GM12878 (cell line): ENCODE results near the gene PPP1R1A. TPM values are rescaled to one million over a fixed set of nuclear protein-coding genes. Genes with fewer than 3 reads are reported as not detected.
A peak's percentile ranks its signal among the peaks of the same experiment; 100 is the strongest.

Experiments
- ATAC-seq: fragments of 200-7000 bp; cut with Tn5 transposase; 3 replicates; pipeline ENCODE4 v1.9.1; 2020; ENCODE audit warnings: mild to moderate bottlenecking, moderate library complexity
- BruUV-seq: library from RNA; stranded (reverse); fragments of 400-500 nt; replicated peaks from 2 replicates; lab custom pipeline; 2021; lab: Mats Ljungman, UMichigan
- CTCF ChIA-PET: fragments of 300-600 bp; sonication (Branson Sonifier 250); formaldehyde crosslinking; extraction: SDS; loops from one replicate; lab custom pipeline; 2021; ENCODE audit warnings: inconsistent platforms; lab: Yijun Ruan, JAX
- POLR2A ChIA-PET: fragments of 350-600 bp; formaldehyde crosslinking; extraction: SDS; loops from one replicate; lab custom pipeline; 2021; ENCODE audit warnings: inconsistent platforms; lab: Charles Lee
- RAD21 ChIA-PET: fragments of 300-600 bp; sonication (Branson Sonifier 250); formaldehyde crosslinking; loops from one replicate; lab custom pipeline; 2023; ENCODE audit warnings: antibody characterized with exemption; ENCODE audit not compliant: unreplicated experiment; lab: Charles Lee
- SMC1A ChIA-PET: fragments of 300-600 bp; sonication (Branson Sonifier 250); formaldehyde crosslinking; loops from one replicate; lab custom pipeline; 2023; ENCODE audit not compliant: unreplicated experiment, uncharacterized antibody; lab: Charles Lee
- DNase-seq: peaks from one replicate; pipeline ENCODE4 v3.0.0-alpha.2; 2011; ENCODE audit warnings: low read depth, low spot score
- FAIRE-seq: peaks from 3 replicates; lab custom pipeline; 2011; peaks lifted over from hg19 to GRCh38; lab: Jason Lieb, UNC
- H2AFZ ChIP-seq: 2 replicates; pipeline ENCODE4 v1.6.0; 2011; ENCODE audit warnings: low read depth, low read length, control low read depth; ENCODE audit not compliant: control insufficient read depth
- H3K27ac ChIP-seq: 2 replicates; pipeline ENCODE4 v1.5.1; 2011; ENCODE audit warnings: control low read depth; ENCODE audit not compliant: control insufficient read depth, insufficient read depth
- H3K27me3 ChIP-seq, 2 experiments: replicated peaks in 1 of 2; 2 replicates each; pipeline versions ENCODE4 v1.6.0 to v1.6.1; 2011; ENCODE audit warnings: low read length in 1 of 2; ENCODE audit not compliant: control insufficient read depth in 2 of 2, insufficient read depth in 2 of 2
- H3K36me3 ChIP-seq, 2 experiments: 2 replicates each; pipeline ENCODE4 v1.5.1; 2011; ENCODE audit warnings: low read length in 1 of 2; ENCODE audit not compliant: control insufficient read depth in 2 of 2, insufficient read depth in 2 of 2
- H3K4me1 ChIP-seq: 2 replicates; pipeline ENCODE4 v1.6.1; 2011; ENCODE audit warnings: mild to moderate bottlenecking, low read length, moderate library complexity, mixed read lengths; ENCODE audit not compliant: control insufficient read depth, insufficient read depth
- H3K4me2 ChIP-seq: 2 replicates; pipeline ENCODE4 v1.6.0; 2011; ENCODE audit warnings: control low read depth; ENCODE audit not compliant: control insufficient read depth, insufficient read depth
- H3K4me3 ChIP-seq: fragments of 200-600 bp; sonication (generic); 2 replicates; pipeline ENCODE4 v1.5.1; 2016
- H3K79me2 ChIP-seq: 2 replicates; pipeline ENCODE4 v1.6.0; 2011; ENCODE audit warnings: low read length; ENCODE audit not compliant: control insufficient read depth, insufficient read depth
- H3K9ac ChIP-seq: 2 replicates; pipeline ENCODE4 v1.8.0; 2011; ENCODE audit warnings: low read length, control low read depth, mixed read lengths; ENCODE audit not compliant: control insufficient read depth, insufficient read depth
- H3K9me3 ChIP-seq: replicated peaks from 3 replicates; pipeline ENCODE4 v1.5.1; 2011; ENCODE audit warnings: mild to moderate bottlenecking, low read length; ENCODE audit not compliant: control insufficient read depth, insufficient read depth
- H4K20me1 ChIP-seq: 2 replicates; pipeline ENCODE4 v1.6.0; 2011; ENCODE audit not compliant: control insufficient read depth, insufficient read depth
- ATF2 ChIP-seq: IDR thresholded peaks from 2 replicates; pipeline ENCODE4 v1.6.1; 2012; ENCODE audit warnings: low read length, inconsistent platforms
- CTCF ChIP-seq, 3 experiments: IDR thresholded peaks in 2 of 3; conservative IDR thresholded peaks in 1 of 3; 2 replicates each; pipeline ENCODE4 v1.5.1; 2011; ENCODE audit warnings: low read depth in 3 of 3, low read length in 3 of 3, mild to moderate bottlenecking in 3 of 3, control low read depth in 2 of 3, moderate library complexity in 2 of 3, inconsistent platforms in 1 of 3, mixed read lengths in 1 of 3; ENCODE audit not compliant: control insufficient read depth in 2 of 3, insufficient read depth in 1 of 3; ENCODE audit errors: extremely low read depth in 1 of 3
- HSF1 ChIP-seq: fragments of 150-350 bp; IDR thresholded peaks from 2 replicates; pipeline ENCODE4 v1.6.1; 2014; ENCODE audit warnings: mild to moderate bottlenecking, low read depth, low read length
- NR2F1 ChIP-seq: fragments of 450-650 bp; conservative IDR thresholded peaks from 2 replicates; pipeline ENCODE4 v1.6.1; 2017; ENCODE audit warnings: mild to moderate bottlenecking
- POLR2A ChIP-seq: IDR thresholded peaks from 2 replicates; pipeline ENCODE4 v1.6.1; 2011; ENCODE audit warnings: low read depth, mild to moderate bottlenecking, low read length
- RAD21 ChIP-seq: IDR thresholded peaks from 2 replicates; pipeline ENCODE4 v1.6.1; 2011; ENCODE audit warnings: mild to moderate bottlenecking, low read depth, low read length, moderate library complexity; ENCODE audit not compliant: insufficient read depth
- SIN3A ChIP-seq: IDR thresholded peaks from 2 replicates; pipeline ENCODE4 v1.6.1; 2012; ENCODE audit warnings: low read depth, low read length, improper control_type of control experiment
- SMAD1 ChIP-seq: fragments of 450-650 bp; IDR thresholded peaks from 2 replicates; pipeline ENCODE4 v1.6.1; 2018; ENCODE audit warnings: mild to moderate bottlenecking, low read depth; ENCODE audit not compliant: partially characterized antibody
- SREBF2 ChIP-seq: IDR thresholded peaks from 2 replicates; pipeline ENCODE4 v1.6.1; 2012; ENCODE audit warnings: mild to moderate bottlenecking, low read length
- ZNF384 ChIP-seq: IDR thresholded peaks from 2 replicates; pipeline ENCODE4 v1.6.1; 2012; ENCODE audit warnings: low read depth, mild to moderate bottlenecking, low read length, improper control_type of control experiment, borderline replicate concordance
- ZNF622 ChIP-seq: fragments of 450-650 bp; IDR thresholded peaks from 2 replicates; pipeline ENCODE4 v1.6.1; 2017; ENCODE audit warnings: mild to moderate bottlenecking, inconsistent platforms
- ZSCAN29 ChIP-seq: fragments of 450-650 bp; IDR thresholded peaks from 2 replicates; pipeline ENCODE4 v1.6.1; 2017; ENCODE audit warnings: mild to moderate bottlenecking, moderate library complexity
- ZZZ3 ChIP-seq: IDR thresholded peaks from 2 replicates; pipeline ENCODE4 v1.6.1; 2011; ENCODE audit warnings: low read depth; ENCODE audit not compliant: control insufficient read depth, insufficient read length
- WGBS: methylation state at CpG from one replicate; pipeline ENCODE4 v1.1.6; 2016; ENCODE audit warnings: low lambda C conversion rate; ENCODE audit not compliant: insufficient replicate concordance, insufficient coverage; ENCODE audit errors: missing lambda C conversion rate; 5-methylcytosine and 5-hydroxymethylcytosine counted together
- in situ Hi-C: fragments of 300-500 bp; cut with MboI; formaldehyde crosslinking; loops from 9 replicates; pipeline ENCODE4 v1.14.3; 2018; ENCODE audit warnings: mixed read lengths
- intact Hi-C: fragments of 100-400 bp; cut with micrococcal nuclease; formaldehyde crosslinking; loops from one replicate; pipeline ENCODE4 v1.14.2; 2022; ENCODE audit not compliant: unreplicated experiment
- polyA plus RNA-seq, 11 experiments: library from polyadenylated mRNA; depleted of rRNA in 4 of 11; unstranded in 6 of 11; stranded (reverse) in 5 of 11; fragments of >200 nt; fragmentation: Nextera tagmentation in 4 of 11; fragmentation: Illumina TruSeq in 1 of 11; extraction: Ambion mirVana in 4 of 11; extraction: Trizol in 1 of 11; gene quantifications; 1 replicate in 1 of 11; 2 replicates in 10 of 11; pipeline versions ENCODE4 v1.2.1 to v1.2.3, GENCODE V29; 2011 to 2016; ENCODE audit warnings: inconsistent platforms in 2 of 11, missing spikeins in 2 of 11, low read depth in 1 of 11
- total RNA-seq, 4 experiments: library from RNA; depleted of rRNA in 3 of 4; stranded (reverse); fragments of >200 nt in 3 of 4; fragmentation: Illumina TruSeq in 1 of 4; extraction: Trizol in 1 of 4; gene quantifications; 2 replicates each; pipeline versions ENCODE4 v1.2.1 to v1.2.3, GENCODE V29; 2013 to 2021

The PPP1R1A gene
- total and polyA plus RNA-seq, 10 of the 15 experiments (the other 5 are each of a cell fraction or from before 2014, with no cell fraction given): 0.03 to 0.08 (median 0.07) TPM; not detected in 7

- Histone ChIP-seq H3K4me2 (no peak overlapping the region), H3K79me2 (no peaks in the 10 kb centered on the region), H3K4me3 (no peak overlapping the region), H3K27ac (no peak overlapping the region), H3K36me3 (no peaks in the 10 kb centered on the region), H3K9me3 (no peaks in the 10 kb centered on the region), H3K27me3 (no peaks in the 10 kb centered on the region; a peak in 1 of 4 replicates), H3K4me1 (no peaks in the 10 kb centered on the region), H2AFZ (no peak overlapping the region), H4K20me1 (no peaks in the 10 kb centered on the region), H3K9ac (no peak overlapping the region)
- no peak for DNase-seq
- no peak for FAIRE-seq
- WGBS: 16% methylated on average over 5 of the region's 5 CpGs
- ChIA-PET SMC1A (interaction anchor here (0.6 to 0.7 kb wide), 2 partner anchors 75 to 471 kb away, joined by 3 read pairs; no protein-coding TSS in a partner anchor), RAD21 (interaction anchor here (1.7 kb wide), 1 partner anchor 473 kb away, joined by 4 read pairs; no protein-coding TSS in a partner anchor), POLR2A (no interaction called here), CTCF (interaction anchor here (0.8 to 1.8 kb wide), 7 partner anchors 16 to 1446 kb away, joined by 3 to 9 read pairs (median 3); no protein-coding TSS in a partner anchor)
- TF ChIP-seq SREBF2 (no peak), ATF2 (no peak), ZNF384 (no peak), ZZZ3 (no peak)
- intact Hi-C loops (no loop called here), in situ Hi-C loops (no loop called here)
- ATAC-seq: no peak
- BruUV-seq: no TSS peak
These were observed 10.5 kb upstream of the PPP1R1A start for GRCh38 chr12:54598970-54599369.

GRCh38 chr12:54596526-54596946 is 8.1 kb upstream of the PPP1R1A start:
- H3K4me1 ChIP-seq: no peaks in the 10 kb centered on the region
- ChIA-PET CTCF (interaction anchor here (0.7 to 2.7 kb wide), 22 partner anchors 8 to 792 kb away, joined by 3 to 19 read pairs (median 4); no protein-coding TSS in a partner anchor), RAD21 (no interaction called here), POLR2A (no interaction called here), SMC1A (no interaction called here)
- FAIRE-seq (peak; percentile 59), DNase-seq (no peak), ATAC-seq (peak; percentile 84)
- no peak overlapping the region for H2AFZ ChIP-seq
- 2% methylated on average over 3 of the region's 3 CpGs for WGBS
- no TSS peak for BruUV-seq
- no peak overlapping the region for H3K27ac ChIP-seq
- in situ Hi-C loops: no loop called here
- no peaks in the 10 kb centered on the region for H3K36me3 ChIP-seq
- H3K9me3 ChIP-seq: no peaks in the 10 kb centered on the region
- no peak overlapping the region for H3K4me3 ChIP-seq
- H3K9ac ChIP-seq: no peak overlapping the region
- no peak overlapping the region for H3K4me2 ChIP-seq
- H4K20me1 ChIP-seq: no peaks in the 10 kb centered on the region
- peaks cover 0 to 3% of the 10 kb centered on the region in 2 experiments; a peak in 2 of 4 replicates for H3K27me3 ChIP-seq
- H3K79me2 ChIP-seq: no peaks in the 10 kb centered on the region
- intact Hi-C loops: no loop called here
- TF ChIP-seq ZSCAN29 (no peak), POLR2A (no peak), SIN3A (no peak), SMAD1 (no peak), CTCF (IDR thresholded peaks at IDR 0.05 in 2 of 3, conservative IDR thresholded peaks at IDR 0.05 in 1 of 3; ENCODE audit: control insufficient read depth in 2 of 3, extremely low read depth in 1 of 3, insufficient read depth in 1 of 3, low read depth in 3 of 3, low read length in 3 of 3) (peak; percentile 72 to 87 (median 87)), HSF1 (no peak), ZNF622 (no peak), RAD21 (peak; percentile 39; the same call in 1 of the 2 replicates), NR2F1 (no peak)
